SK-N-SH treated with all-trans-retinoic acid at 6 μM for 48 hours (cell line): ENCODE results near the gene AKAP6.

ENCODE experiments used
- ATAC-seq: fragments of 200-7000 bp; cut with Tn5 transposase; 3 replicates; pipeline ENCODE4 v1.9.1; 2020; ENCODE audit warnings: mild to moderate bottlenecking, moderate library complexity
- ARNTL ChIP-seq: fragments of 450-650 bp; formaldehyde crosslinking; IDR thresholded peaks from 2 replicates; pipeline ENCODE4 v1.5.0; 2020; ENCODE audit warnings: low read depth, mild to moderate bottlenecking, moderate library complexity, borderline replicate concordance
- BACH2 ChIP-seq: fragments of 250-450 bp; sonication (Bioruptor Pico); IDR thresholded peaks from 2 replicates; pipeline ENCODE4 v1.9.0; 2021; ENCODE audit warnings: mild to moderate bottlenecking, borderline replicate concordance
- CSDC2 ChIP-seq: fragments of 250-450 bp; sonication (Bioruptor Pico); IDR thresholded peaks from 2 replicates; pipeline ENCODE4 v1.5.0; 2020; ENCODE audit warnings: mild to moderate bottlenecking, moderate library complexity
- ESRRG ChIP-seq: fragments of 250-450 bp; sonication (Bioruptor Pico); IDR thresholded peaks from 2 replicates; pipeline ENCODE4 v1.6.1; 2021; ENCODE audit warnings: mild to moderate bottlenecking
- GLIS3 ChIP-seq: fragments of 250-450 bp; sonication (Bioruptor Pico); IDR thresholded peaks from 2 replicates; pipeline ENCODE4 v1.5.0; 2020; ENCODE audit warnings: mild to moderate bottlenecking, moderate library complexity
- ISL1 ChIP-seq: fragments of 250-450 bp; sonication (Bioruptor Pico); IDR thresholded peaks from 2 replicates; pipeline ENCODE4 v2.1.2; 2022; ENCODE audit warnings: mild to moderate bottlenecking, moderate library complexity
- OSR1 ChIP-seq: fragments of 250-450 bp; sonication (Bioruptor Pico); IDR thresholded peaks from 2 replicates; pipeline ENCODE4 v1.8.0; 2022; ENCODE audit warnings: moderate library complexity, mild to moderate bottlenecking, inconsistent platforms
- POU6F1 ChIP-seq: fragments of 250-450 bp; sonication (Bioruptor Pico); IDR thresholded peaks from 2 replicates; pipeline ENCODE4 v1.8.0; 2021; ENCODE audit warnings: low read depth, mild to moderate bottlenecking, moderate library complexity, borderline replicate concordance
- RARB ChIP-seq: fragments of 250-450 bp; sonication (Bioruptor Pico); IDR thresholded peaks from 2 replicates; pipeline ENCODE4 v1.8.0; 2021; ENCODE audit warnings: mild to moderate bottlenecking, moderate library complexity
- SNAI2 ChIP-seq: fragments of 250-450 bp; sonication (Bioruptor Pico); IDR thresholded peaks from 2 replicates; pipeline ENCODE4 v1.5.0; 2020; ENCODE audit warnings: mild to moderate bottlenecking, moderate library complexity
- TCF4 ChIP-seq: fragments of 250-450 bp; sonication (Bioruptor Pico); IDR thresholded peaks from 2 replicates; pipeline ENCODE4 v1.8.0; 2021; ENCODE audit warnings: mild to moderate bottlenecking, moderate library complexity, borderline replicate concordance
- TOX ChIP-seq: fragments of 250-450 bp; sonication (Bioruptor Pico); IDR thresholded peaks from 2 replicates; pipeline ENCODE4 v1.8.0; 2021; ENCODE audit warnings: mild to moderate bottlenecking, moderate library complexity, borderline replicate concordance
- ZC3H10 ChIP-seq: fragments of 250-450 bp; sonication (Bioruptor Pico); IDR thresholded peaks from 2 replicates; pipeline ENCODE4 v1.5.1; 2021; ENCODE audit warnings: mild to moderate bottlenecking, moderate library complexity
- ZFP3 ChIP-seq: fragments of 250-450 bp; sonication (Bioruptor Pico); IDR thresholded peaks from 2 replicates; pipeline ENCODE4 v1.5.0; 2020; ENCODE audit warnings: mild to moderate bottlenecking, moderate library complexity
- ZFP30 ChIP-seq: fragments of 450-650 bp; formaldehyde crosslinking; IDR thresholded peaks from 2 replicates; pipeline ENCODE4 v1.5.0; 2022; ENCODE audit warnings: mild to moderate bottlenecking, moderate library complexity
- ZNF70 ChIP-seq: fragments of 450-650 bp; formaldehyde crosslinking; IDR thresholded peaks from 2 replicates; pipeline ENCODE4 v1.5.0; 2020; ENCODE audit warnings: mild to moderate bottlenecking, moderate library complexity
- ZNF8 ChIP-seq: fragments of 450-650 bp; formaldehyde crosslinking; IDR thresholded peaks from 2 replicates; pipeline ENCODE4 v1.5.0; 2020; ENCODE audit warnings: mild to moderate bottlenecking, moderate library complexity
- TF ChIP-seq, protein P1 (sequence below): fragments of 250-450 bp; sonication (Bioruptor Pico); IDR thresholded peaks from 2 replicates; pipeline ENCODE4 v1.5.1; 2021; ENCODE audit warnings: mild to moderate bottlenecking, moderate library complexity
- TF ChIP-seq, protein P2 (sequence below): fragments of 250-450 bp; sonication (Bioruptor Pico); IDR thresholded peaks from 2 replicates; pipeline ENCODE4 v1.8.0; 2020; ENCODE audit warnings: mild to moderate bottlenecking, moderate library complexity, borderline replicate concordance
- TF ChIP-seq, protein P3 (sequence below): fragments of 250-450 bp; sonication (Bioruptor Pico); IDR thresholded peaks from 2 replicates; pipeline ENCODE4 v1.5.1; 2020; ENCODE audit warnings: low read depth, mild to moderate bottlenecking, moderate library complexity

The AKAP6 gene

DNA sequence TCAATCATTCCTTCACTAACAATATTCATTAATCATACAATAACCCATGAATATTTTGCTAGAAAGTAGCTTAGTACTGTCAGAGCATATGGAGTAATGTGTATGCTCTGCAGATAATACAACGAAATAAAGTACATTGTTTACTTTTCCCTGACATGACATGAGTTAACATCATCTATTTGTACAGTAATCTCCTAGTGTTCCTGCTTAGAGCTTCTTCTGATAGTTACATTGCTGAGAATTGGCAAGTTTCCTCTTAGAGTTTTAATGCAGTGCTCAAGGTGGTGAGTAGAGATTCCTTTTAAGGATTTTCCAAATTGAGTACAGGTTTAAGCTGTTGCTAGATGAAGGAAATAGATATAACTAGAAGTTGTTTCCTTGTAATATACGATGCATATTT lies 445.1 kb downstream of the AKAP6 start:
- TF ChIP-seq, protein P1, sequence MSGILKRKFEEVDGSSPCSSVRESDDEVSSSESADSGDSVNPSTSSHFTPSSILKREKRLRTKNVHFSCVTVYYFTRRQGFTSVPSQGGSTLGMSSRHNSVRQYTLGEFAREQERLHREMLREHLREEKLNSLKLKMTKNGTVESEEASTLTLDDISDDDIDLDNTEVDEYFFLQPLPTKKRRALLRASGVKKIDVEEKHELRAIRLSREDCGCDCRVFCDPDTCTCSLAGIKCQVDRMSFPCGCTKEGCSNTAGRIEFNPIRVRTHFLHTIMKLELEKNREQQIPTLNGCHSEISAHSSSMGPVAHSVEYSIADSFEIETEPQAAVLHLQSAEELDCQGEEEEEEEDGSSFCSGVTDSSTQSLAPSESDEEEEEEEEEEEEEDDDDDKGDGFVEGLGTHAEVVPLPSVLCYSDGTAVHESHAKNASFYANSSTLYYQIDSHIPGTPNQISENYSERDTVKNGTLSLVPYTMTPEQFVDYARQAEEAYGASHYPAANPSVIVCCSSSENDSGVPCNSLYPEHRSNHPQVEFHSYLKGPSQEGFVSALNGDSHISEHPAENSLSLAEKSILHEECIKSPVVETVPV = no peak
- TF ChIP-seq ISL1 (CRISPR knock-in tag) (peak; percentile 60; the same call in 1 of the 2 replicates), RARB (CRISPR knock-in tag) (no peak), BACH2 (CRISPR knock-in tag) (no peak), CSDC2 (CRISPR knock-in tag) (no peak), POU6F1 (CRISPR knock-in tag) (no peak), ZNF70 (CRISPR knock-in tag) (no peak), TOX (CRISPR knock-in tag) (no peak)
- ATAC-seq = no peak; the same call in 2 of the 3 replicates

GRCh38 chr14:32779840-32780239 lies 450.7 kb downstream of the AKAP6 start:
- TF ChIP-seq ESRRG (CRISPR knock-in tag) = no peak
- TF ChIP-seq, protein P2, sequence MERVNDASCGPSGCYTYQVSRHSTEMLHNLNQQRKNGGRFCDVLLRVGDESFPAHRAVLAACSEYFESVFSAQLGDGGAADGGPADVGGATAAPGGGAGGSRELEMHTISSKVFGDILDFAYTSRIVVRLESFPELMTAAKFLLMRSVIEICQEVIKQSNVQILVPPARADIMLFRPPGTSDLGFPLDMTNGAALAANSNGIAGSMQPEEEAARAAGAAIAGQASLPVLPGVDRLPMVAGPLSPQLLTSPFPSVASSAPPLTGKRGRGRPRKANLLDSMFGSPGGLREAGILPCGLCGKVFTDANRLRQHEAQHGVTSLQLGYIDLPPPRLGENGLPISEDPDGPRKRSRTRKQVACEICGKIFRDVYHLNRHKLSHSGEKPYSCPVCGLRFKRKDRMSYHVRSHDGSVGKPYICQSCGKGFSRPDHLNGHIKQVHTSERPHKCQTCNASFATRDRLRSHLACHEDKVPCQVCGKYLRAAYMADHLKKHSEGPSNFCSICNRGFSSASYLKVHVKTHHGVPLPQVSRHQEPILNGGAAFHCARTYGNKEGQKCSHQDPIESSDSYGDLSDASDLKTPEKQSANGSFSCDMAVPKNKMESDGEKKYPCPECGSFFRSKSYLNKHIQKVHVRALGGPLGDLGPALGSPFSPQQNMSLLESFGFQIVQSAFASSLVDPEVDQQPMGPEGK (CRISPR knock-in tag) = no peak
- no peak for TF ChIP-seq BACH2 (CRISPR knock-in tag)
- TF ChIP-seq GLIS3 (CRISPR knock-in tag) = no peak
- TF ChIP-seq OSR1 (CRISPR knock-in tag) = no peak
- TF ChIP-seq ISL1 (CRISPR knock-in tag) = no peak
- TF ChIP-seq SNAI2 (CRISPR knock-in tag) = no peak
- no peak for TF ChIP-seq RARB (CRISPR knock-in tag)
- no peak for TF ChIP-seq ZNF70 (CRISPR knock-in tag)
- TF ChIP-seq TCF4 (CRISPR knock-in tag) = no peak
- no peak for TF ChIP-seq ZC3H10 (CRISPR knock-in tag)
- no peak for ATAC-seq

DNA sequence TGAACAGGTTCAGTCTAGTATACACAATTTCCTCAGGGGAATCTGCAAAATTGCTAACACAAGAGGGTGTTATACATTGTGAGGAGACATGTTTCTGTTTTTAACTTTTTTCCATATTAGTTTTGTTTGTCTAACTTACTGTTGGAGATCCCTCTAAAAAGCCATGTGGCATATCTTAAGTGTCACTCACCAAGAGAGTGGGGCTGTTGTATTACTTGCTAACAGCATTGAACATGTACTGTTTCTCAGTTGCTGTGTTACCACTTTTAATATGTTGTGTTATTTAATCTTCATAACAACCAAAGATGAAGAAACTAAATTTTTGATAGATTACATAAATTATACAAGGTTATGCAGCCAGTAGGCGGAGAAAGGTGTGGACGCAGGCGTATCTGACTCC lies 455.3 kb downstream of the AKAP6 start:
- TF ChIP-seq TOX (CRISPR knock-in tag) (no peak), GLIS3 (CRISPR knock-in tag) (no peak), ZNF8 (CRISPR knock-in tag) (no peak), ZC3H10 (CRISPR knock-in tag) (no peak), ESRRG (CRISPR knock-in tag) (no peak), ARNTL (CRISPR knock-in tag) (no peak), SNAI2 (CRISPR knock-in tag) (no peak), CSDC2 (CRISPR knock-in tag) (no peak), ZFP3 (CRISPR knock-in tag) (no peak), ISL1 (CRISPR knock-in tag) (no peak), RARB (CRISPR knock-in tag) (no peak), TCF4 (CRISPR knock-in tag) (no peak), ZNF70 (CRISPR knock-in tag) (no peak), ZFP30 (CRISPR knock-in tag) (no peak), OSR1 (CRISPR knock-in tag) (no peak), BACH2 (CRISPR knock-in tag) (no peak)
- TF ChIP-seq, protein P1 = no peak
- TF ChIP-seq, protein P3, sequence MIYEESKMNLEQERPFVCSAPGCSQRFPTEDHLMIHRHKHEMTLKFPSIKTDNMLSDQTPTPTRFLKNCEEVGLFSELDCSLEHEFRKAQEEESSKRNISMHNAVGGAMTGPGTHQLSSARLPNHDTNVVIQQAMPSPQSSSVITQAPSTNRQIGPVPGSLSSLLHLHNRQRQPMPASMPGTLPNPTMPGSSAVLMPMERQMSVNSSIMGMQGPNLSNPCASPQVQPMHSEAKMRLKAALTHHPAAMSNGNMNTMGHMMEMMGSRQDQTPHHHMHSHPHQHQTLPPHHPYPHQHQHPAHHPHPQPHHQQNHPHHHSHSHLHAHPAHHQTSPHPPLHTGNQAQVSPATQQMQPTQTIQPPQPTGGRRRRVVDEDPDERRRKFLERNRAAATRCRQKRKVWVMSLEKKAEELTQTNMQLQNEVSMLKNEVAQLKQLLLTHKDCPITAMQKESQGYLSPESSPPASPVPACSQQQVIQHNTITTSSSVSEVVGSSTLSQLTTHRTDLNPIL (CRISPR knock-in tag) = no peak
- TF ChIP-seq, protein P2 (CRISPR knock-in tag) = no peak
- no peak for ATAC-seq
